GM12878 (cell line): ENCODE results near the gene PRRT3. TPM values are rescaled to one million over a fixed set of nuclear protein-coding genes. Genes with fewer than 3 reads are reported as not detected.

ENCODE experiments used
- ATAC-seq: fragments of 200-7000 bp; cut with Tn5 transposase; 3 replicates; pipeline ENCODE4 v1.9.1; 2020; ENCODE audit warnings: mild to moderate bottlenecking, moderate library complexity
- BruUV-seq: library from RNA; stranded (reverse); fragments of 400-500 nt; replicated peaks from 2 replicates; lab custom pipeline; 2021; lab: Mats Ljungman, UMichigan
- CTCF ChIA-PET: fragments of 300-600 bp; sonication (Branson Sonifier 250); formaldehyde crosslinking; extraction: SDS; loops from one replicate; lab custom pipeline; 2021; ENCODE audit warnings: inconsistent platforms; lab: Yijun Ruan, JAX
- POLR2A ChIA-PET: fragments of 350-600 bp; formaldehyde crosslinking; extraction: SDS; loops from one replicate; lab custom pipeline; 2021; ENCODE audit warnings: inconsistent platforms; lab: Charles Lee
- RAD21 ChIA-PET: fragments of 300-600 bp; sonication (Branson Sonifier 250); formaldehyde crosslinking; loops from one replicate; lab custom pipeline; 2023; ENCODE audit warnings: antibody characterized with exemption; ENCODE audit not compliant: unreplicated experiment; lab: Charles Lee
- SMC1A ChIA-PET: fragments of 300-600 bp; sonication (Branson Sonifier 250); formaldehyde crosslinking; loops from one replicate; lab custom pipeline; 2023; ENCODE audit not compliant: unreplicated experiment, uncharacterized antibody; lab: Charles Lee
- DNase-seq: peaks from one replicate; pipeline ENCODE4 v3.0.0-alpha.2; 2011; ENCODE audit warnings: low read depth, low spot score
- FAIRE-seq: peaks from 3 replicates; lab custom pipeline; 2011; peaks lifted over from hg19 to GRCh38; lab: Jason Lieb, UNC
- H2AFZ ChIP-seq: 2 replicates; pipeline ENCODE4 v1.6.0; 2011; ENCODE audit warnings: low read depth, low read length, control low read depth; ENCODE audit not compliant: control insufficient read depth
- H3K27ac ChIP-seq: 2 replicates; pipeline ENCODE4 v1.5.1; 2011; ENCODE audit warnings: control low read depth; ENCODE audit not compliant: control insufficient read depth, insufficient read depth
- H3K27me3 ChIP-seq, 2 experiments: replicated peaks in 1 of 2; 2 replicates each; pipeline versions ENCODE4 v1.6.0 to v1.6.1; 2011; ENCODE audit warnings: low read length in 1 of 2; ENCODE audit not compliant: control insufficient read depth in 2 of 2, insufficient read depth in 2 of 2
- H3K36me3 ChIP-seq, 2 experiments: 2 replicates each; pipeline ENCODE4 v1.5.1; 2011; ENCODE audit warnings: low read length in 1 of 2; ENCODE audit not compliant: control insufficient read depth in 2 of 2, insufficient read depth in 2 of 2
- H3K4me1 ChIP-seq: 2 replicates; pipeline ENCODE4 v1.6.1; 2011; ENCODE audit warnings: mild to moderate bottlenecking, low read length, moderate library complexity, mixed read lengths; ENCODE audit not compliant: control insufficient read depth, insufficient read depth
- H3K4me2 ChIP-seq: 2 replicates; pipeline ENCODE4 v1.6.0; 2011; ENCODE audit warnings: control low read depth; ENCODE audit not compliant: control insufficient read depth, insufficient read depth
- H3K4me3 ChIP-seq: fragments of 200-600 bp; sonication (generic); 2 replicates; pipeline ENCODE4 v1.5.1; 2016
- H3K79me2 ChIP-seq: 2 replicates; pipeline ENCODE4 v1.6.0; 2011; ENCODE audit warnings: low read length; ENCODE audit not compliant: control insufficient read depth, insufficient read depth
- H3K9ac ChIP-seq: 2 replicates; pipeline ENCODE4 v1.8.0; 2011; ENCODE audit warnings: low read length, control low read depth, mixed read lengths; ENCODE audit not compliant: control insufficient read depth, insufficient read depth
- H3K9me3 ChIP-seq: replicated peaks from 3 replicates; pipeline ENCODE4 v1.5.1; 2011; ENCODE audit warnings: mild to moderate bottlenecking, low read length; ENCODE audit not compliant: control insufficient read depth, insufficient read depth
- H4K20me1 ChIP-seq: 2 replicates; pipeline ENCODE4 v1.6.0; 2011; ENCODE audit not compliant: control insufficient read depth, insufficient read depth
- ATF7 ChIP-seq: fragments of 450-650 bp; IDR thresholded peaks from 2 replicates; pipeline ENCODE4 v1.6.1; 2016; ENCODE audit warnings: low read depth, mild to moderate bottlenecking
- BCL3 ChIP-seq: IDR thresholded peaks from 2 replicates; pipeline ENCODE4 v1.6.1; 2011; ENCODE audit warnings: borderline replicate concordance, low read depth, mild to moderate bottlenecking, moderate library complexity, low read length; ENCODE audit not compliant: insufficient read depth, poor library complexity, severe bottlenecking
- CEBPZ ChIP-seq: fragments of 150-350 bp; IDR thresholded peaks from 2 replicates; pipeline ENCODE4 v1.6.1; 2016; ENCODE audit warnings: low read depth, low read length
- EGR1 ChIP-seq, 2 experiments: IDR thresholded peaks; 1 replicate in 1 of 2; 2 replicates in 1 of 2; pipeline ENCODE4 v1.6.1; 2011 to 2012; ENCODE audit warnings: low read depth in 2 of 2, low read length in 2 of 2, borderline replicate concordance in 1 of 2, mild to moderate bottlenecking in 1 of 2, moderate library complexity in 1 of 2
- HCFC1 ChIP-seq: fragments of 150-350 bp; IDR thresholded peaks from 2 replicates; pipeline ENCODE4 v1.6.1; 2014; ENCODE audit warnings: low read length
- MEF2B ChIP-seq: fragments of 450-650 bp; IDR thresholded peaks from 2 replicates; pipeline ENCODE4 v1.6.1; 2018; ENCODE audit warnings: mild to moderate bottlenecking, moderate library complexity; ENCODE audit not compliant: partially characterized antibody, poor library complexity, severe bottlenecking
- SREBF1 ChIP-seq: IDR thresholded peaks from 2 replicates; pipeline ENCODE4 v1.6.1; 2012; ENCODE audit warnings: mild to moderate bottlenecking, low read length
- USF1 ChIP-seq: IDR thresholded peaks from 2 replicates; pipeline ENCODE4 v1.6.1; 2011; ENCODE audit warnings: borderline replicate concordance, low read depth, mild to moderate bottlenecking, moderate library complexity, mixed read lengths, low read length; ENCODE audit not compliant: insufficient read depth; ENCODE audit errors: extremely low read length
- WGBS: methylation state at CpG from one replicate; pipeline ENCODE4 v1.1.6; 2016; ENCODE audit warnings: low lambda C conversion rate; ENCODE audit not compliant: insufficient replicate concordance, insufficient coverage; ENCODE audit errors: missing lambda C conversion rate; 5-methylcytosine and 5-hydroxymethylcytosine counted together
- in situ Hi-C: fragments of 300-500 bp; cut with MboI; formaldehyde crosslinking; loops from 9 replicates; pipeline ENCODE4 v1.14.3; 2018; ENCODE audit warnings: mixed read lengths
- intact Hi-C: fragments of 100-400 bp; cut with micrococcal nuclease; formaldehyde crosslinking; loops from one replicate; pipeline ENCODE4 v1.14.2; 2022; ENCODE audit not compliant: unreplicated experiment
- polyA plus RNA-seq, 11 experiments: library from polyadenylated mRNA; depleted of rRNA in 4 of 11; unstranded in 6 of 11; stranded (reverse) in 5 of 11; fragments of >200 nt; fragmentation: Nextera tagmentation in 4 of 11; fragmentation: Illumina TruSeq in 1 of 11; extraction: Ambion mirVana in 4 of 11; extraction: Trizol in 1 of 11; gene quantifications; 1 replicate in 1 of 11; 2 replicates in 10 of 11; pipeline versions ENCODE4 v1.2.1 to v1.2.3, GENCODE V29; 2011 to 2016; ENCODE audit warnings: inconsistent platforms in 2 of 11, missing spikeins in 2 of 11, low read depth in 1 of 11
- total RNA-seq, 4 experiments: library from RNA; depleted of rRNA in 3 of 4; stranded (reverse); fragments of >200 nt in 3 of 4; fragmentation: Illumina TruSeq in 1 of 4; extraction: Trizol in 1 of 4; gene quantifications; 2 replicates each; pipeline versions ENCODE4 v1.2.1 to v1.2.3, GENCODE V29; 2013 to 2021

Gene PRRT3
- total and polyA plus RNA-seq, 10 of the 15 experiments (the other 5 are each of a cell fraction or from before 2014, with no cell fraction given): 0.53 to 18.0 (median 7.1) TPM

- Histone ChIP-seq H3K79me2 (peaks cover 18% of the 10 kb centered on the region), H2AFZ (no peak overlapping the region), H3K36me3 (peaks cover 0 to 2% of the 10 kb centered on the region in 2 experiments; a peak in 3 of 4 replicates), H3K9ac (no peak overlapping the region), H3K4me1 (peaks cover 9% of the 10 kb centered on the region), H3K9me3 (no peaks in the 10 kb centered on the region)
- no peak for DNase-seq
- intact Hi-C loops: loop anchor here (10.0 kb wide), 1 partner anchor 386 kb away; the partner anchor contains the start of gene SEC13
- RAD21 ChIA-PET: no interaction called here
- WGBS: 100% methylated on average over 2 of the region's 2 CpGs
- in situ Hi-C loops: no loop called here
- CTCF ChIA-PET: interaction anchor here (0.8 kb wide), 1 partner anchor 17 kb away, joined by 3 read pairs; no protein-coding TSS in a partner anchor
- POLR2A ChIA-PET: interaction anchor here (0.6 kb wide), 1 partner anchor 25 kb away, joined by 6 read pairs; no protein-coding TSS in a partner anchor
- TF ChIP-seq HCFC1: no peak
- TF ChIP-seq, all 136 proteins: peak for 0
- H3K27ac ChIP-seq: no peak overlapping the region
- H3K4me2 ChIP-seq: no peak overlapping the region
- no peaks in the 10 kb centered on the region for H3K27me3 ChIP-seq
- BruUV-seq: no TSS peak
- H4K20me1 ChIP-seq: no peaks in the 10 kb centered on the region
- no peak for FAIRE-seq
- ATAC-seq: no peak
- no peak overlapping the region for H3K4me3 ChIP-seq
- SMC1A ChIA-PET: no interaction called here
Observed at GRCh38 chr3:9938966-9939365, 13.2 kb downstream of the PRRT3 start.

- in situ Hi-C loops (no loop called here), intact Hi-C loops (loop anchor here (10.0 kb wide), 1 partner anchor 387 kb away; the partner anchor contains the start of gene SEC13)
- Histone ChIP-seq H3K9ac (no peak overlapping the region; the same call in 1 of the 2 replicates), H3K4me3 (no peak overlapping the region), H3K27ac (no peak overlapping the region), H3K36me3 (peaks cover 0 to 2% of the 10 kb centered on the region in 2 experiments; a peak in 2 of 4 replicates), H3K9me3 (no peaks in the 10 kb centered on the region), H4K20me1 (no peaks in the 10 kb centered on the region), H3K79me2 (peaks cover 18% of the 10 kb centered on the region), H2AFZ (no peak overlapping the region), H3K4me2 (no peak overlapping the region), H3K27me3 (no peaks in the 10 kb centered on the region), H3K4me1 (peaks cover 9% of the 10 kb centered on the region)
- no peak for DNase-seq
- ATAC-seq: no peak
- CTCF ChIA-PET: no interaction called here
- RAD21 ChIA-PET: no interaction called here
- POLR2A ChIA-PET: no interaction called here
- TF ChIP-seq USF1: no peak
- no peak for TF ChIP-seq MEF2B
- TF ChIP-seq CEBPZ: no peak
- no peak for TF ChIP-seq BCL3
- no peak for TF ChIP-seq EGR1 (IDR thresholded peaks at IDR 0.05; ENCODE audit: borderline replicate concordance in 1 of 2, low read depth in 2 of 2, low read length in 2 of 2)
- TF ChIP-seq ATF7: no peak
- no peak for TF ChIP-seq SREBF1
- BruUV-seq: no TSS peak
- SMC1A ChIA-PET: no interaction called here
- FAIRE-seq: no peak
- WGBS: 96% methylated on average over 13 of the region's 13 CpGs
Observed at GRCh38 chr3:9937486-9938238, 14.5 kb downstream of the PRRT3 start.
